HepG2 (cell line): ENCODE measurements around the gene EXOSC6. TPM values are rescaled to one million over a fixed set of nuclear protein-coding genes. Genes with fewer than 3 reads are reported as not detected.
A peak's percentile ranks its signal among the peaks of the same experiment; 100 is the strongest.

Experiments
- ATAC-seq: fragments of 200-7000 bp; cut with Tn5 transposase; 3 replicates; pipeline ENCODE4 v1.9.1; 2020; ENCODE audit warnings: mild to moderate bottlenecking, moderate library complexity
- BruUV-seq: library from RNA; stranded (reverse); fragments of 400-500 nt; replicated peaks from 2 replicates; lab custom pipeline; 2021; lab: Mats Ljungman, UMichigan
- CTCF ChIA-PET: fragments of 300-600 bp; formaldehyde crosslinking; extraction: SDS; loops from one replicate; lab custom pipeline; 2021; ENCODE audit warnings: low total read pairs, inconsistent platforms, low intra/inter-chr PET ratio; lab: Yijun Ruan, JAX
- POLR2A ChIA-PET: fragments of 350-600 bp; sonication (Branson Sonifier 250); formaldehyde crosslinking; loops from one replicate; lab custom pipeline; 2020; ENCODE audit warnings: antibody characterized with exemption, inconsistent platforms; lab: Yijun Ruan, JAX
- DNase-seq: peaks from one replicate; pipeline ENCODE4 v3.0.0-alpha.2; 2015; ENCODE audit warnings: low spot score
- FAIRE-seq: peaks from 3 replicates; lab custom pipeline; 2011; peaks lifted over from hg19 to GRCh38; lab: Jason Lieb, UNC
- H2AFZ ChIP-seq: one replicate; pipeline ENCODE4 v1.6.1; 2011; ENCODE audit warnings: low read length, inconsistent platforms
- H3K27ac ChIP-seq: fragments of 300-600 bp; 3 replicates; pipeline ENCODE4 v1.8.0; 2011; ENCODE audit warnings: mixed run types, mild to moderate bottlenecking, mixed read lengths, low read length, inconsistent platforms; ENCODE audit not compliant: insufficient read depth; ENCODE audit errors: extremely low read length
- H3K27me3 ChIP-seq, 2 experiments: fragments of 200-600 bp in 1 of 2; 2 replicates in 1 of 2; 3 replicates in 1 of 2; pipeline versions ENCODE4 v1.6.0 to v1.8.0; 2011; ENCODE audit warnings: low read length in 2 of 2, mild to moderate bottlenecking in 2 of 2, moderate library complexity in 2 of 2, inconsistent platforms in 1 of 2; ENCODE audit not compliant: insufficient read depth in 2 of 2, control insufficient read depth in 1 of 2
- H3K36me3 ChIP-seq, 2 experiments: fragments of 200-600 bp in 1 of 2; replicated peaks in 1 of 2; 2 replicates in 1 of 2; 3 replicates in 1 of 2; pipeline versions ENCODE4 v1.5.1 to v1.8.0; 2011; ENCODE audit warnings: low read length in 2 of 2, inconsistent platforms in 1 of 2; ENCODE audit not compliant: insufficient read depth in 2 of 2, control insufficient read depth in 1 of 2
- H3K4me1 ChIP-seq: 2 replicates; pipeline ENCODE4 v1.5.1; 2012; ENCODE audit warnings: low read length, inconsistent platforms; ENCODE audit not compliant: insufficient read depth
- H3K4me2 ChIP-seq: 2 replicates; pipeline ENCODE4 v1.6.0; 2011; ENCODE audit warnings: low read depth, low read length, inconsistent platforms
- H3K4me3 ChIP-seq, 3 experiments: fragments of 200-600 bp in 1 of 3; sonication (generic), shearing (Covaris generic) in 1 of 3; replicated peaks in 1 of 3; 2 replicates each; pipeline ENCODE4 v1.5.1; 2011 to 2016; ENCODE audit warnings: low read length in 3 of 3, inconsistent platforms in 2 of 3, low read depth in 2 of 3, mild to moderate bottlenecking in 2 of 3, control low read depth in 1 of 3, mixed read lengths in 1 of 3; ENCODE audit not compliant: insufficient read depth in 1 of 3
- H3K79me2 ChIP-seq: one replicate; pipeline ENCODE4 v1.6.1; 2011; ENCODE audit warnings: low read length, inconsistent platforms; ENCODE audit not compliant: insufficient read depth
- H3K9ac ChIP-seq: 2 replicates; pipeline ENCODE4 v1.6.0; 2011; ENCODE audit warnings: mild to moderate bottlenecking, low read depth, low read length, inconsistent platforms; ENCODE audit not compliant: insufficient read depth
- H3K9me3 ChIP-seq: 2 replicates; pipeline ENCODE4 v1.5.1; 2012; ENCODE audit warnings: mild to moderate bottlenecking, low read length
- H4K20me1 ChIP-seq: 2 replicates; pipeline ENCODE4 v1.6.0; 2011; ENCODE audit warnings: inconsistent platforms, mild to moderate bottlenecking, low read length, moderate library complexity; ENCODE audit not compliant: insufficient read depth
- ATAD3A ChIP-seq: sonication (generic); formaldehyde crosslinking; IDR thresholded peaks from 2 replicates; pipeline ENCODE4 v1.4.0; 2020; ENCODE audit warnings: missing genetic modification reagents
- GLI4 ChIP-seq: sonication (generic); formaldehyde crosslinking; IDR thresholded peaks from 2 replicates; pipeline ENCODE4 v1.5.1; 2020; ENCODE audit warnings: missing genetic modification reagents, mild to moderate bottlenecking, moderate library complexity, borderline replicate concordance
- MYPOP ChIP-seq: sonication (generic); formaldehyde crosslinking; IDR thresholded peaks from 2 replicates; pipeline ENCODE4 v1.8.1; 2023; ENCODE audit warnings: mild to moderate bottlenecking, moderate library complexity, missing genetic modification reagents
- POLR2AphosphoS5 ChIP-seq: IDR thresholded peaks from 2 replicates; pipeline ENCODE4 v1.6.1; 2012; ENCODE audit warnings: low read depth, low read length
- RBM22 ChIP-seq: fragments of 200-400 bp; formaldehyde crosslinking; optimal IDR thresholded peaks from 2 replicates; pipeline ENCODE3; 2017; ENCODE audit warnings: mild to moderate bottlenecking, low read length, moderate library complexity
- ZFP90 ChIP-seq: sonication (generic); formaldehyde crosslinking; IDR thresholded peaks from 2 replicates; pipeline ENCODE4 v1.8.0; 2022; ENCODE audit warnings: missing genetic modification reagents, mild to moderate bottlenecking, inconsistent platforms, borderline replicate concordance
- WGBS: methylation state at CpG from one replicate; pipeline ENCODE4 v1.1.6; 2017; ENCODE audit warnings: low lambda C conversion rate; 5-methylcytosine and 5-hydroxymethylcytosine counted together
- in situ Hi-C: cut with HindIII; loops from 2 replicates; pipeline ENCODE4 v1.10.0; 2017; ENCODE audit warnings: low pct_unique_long_range_greater_than_20kb; ENCODE audit not compliant: extremely low pct_ligation_motif_present
- intact Hi-C: fragments of 100-400 bp; cut with micrococcal nuclease; formaldehyde crosslinking; loops from one replicate; pipeline ENCODE4 v1.10.0; 2022; ENCODE audit not compliant: unreplicated experiment
- polyA plus RNA-seq, 8 experiments: library from polyadenylated mRNA; depleted of rRNA in 3 of 8; stranded (reverse) in 7 of 8; unstranded in 1 of 8; fragments of >200 nt; fragmentation: Illumina TruSeq in 4 of 8; extraction: Trizol in 4 of 8; gene quantifications; 2 replicates each; pipeline versions ENCODE4 v1.2.1 to v1.2.3, GENCODE V29; 2011 to 2016; ENCODE audit warnings: low read depth in 4 of 8, missing spikeins in 1 of 8, mixed read lengths in 1 of 8; ENCODE audit not compliant: insufficient read depth in 1 of 8
- total RNA-seq, 5 experiments: library from RNA; depleted of rRNA; stranded (reverse); fragments of >200 nt; fragmentation: Illumina TruSeq; extraction: Trizol; gene quantifications; 2 replicates each; pipeline ENCODE4 v1.2.3, GENCODE V29; 2016; ENCODE audit warnings: low read depth in 1 of 5
- TF ChIP-seq, protein P1 (sequence below): sonication (generic); formaldehyde crosslinking; IDR thresholded peaks from 2 replicates; pipeline ENCODE4 v1.5.0; 2020; ENCODE audit warnings: mild to moderate bottlenecking, missing genetic modification reagents
- TF ChIP-seq, protein P2 (sequence below): sonication (generic); formaldehyde crosslinking; IDR thresholded peaks from 2 replicates; pipeline ENCODE4 v1.4.0; 2020; ENCODE audit warnings: missing genetic modification reagents

The EXOSC6 gene
- total and polyA plus RNA-seq, 2 of the 13 experiments (the other 11 are each of a cell fraction or from before 2014, with no cell fraction given) = 13.1 to 39.9 TPM

GRCh38 chr16:70270176-70270575 is 18.4 kb upstream of the EXOSC6 start:
- TF ChIP-seq POLR2AphosphoS5 (0 out of 2 replicates have a peak, but pooled peaks have one; percentile 9), GLI4 (CRISPR knock-in tag) (no peak), ZFP90 (CRISPR knock-in tag) (no peak)
- TF ChIP-seq, protein P1, sequence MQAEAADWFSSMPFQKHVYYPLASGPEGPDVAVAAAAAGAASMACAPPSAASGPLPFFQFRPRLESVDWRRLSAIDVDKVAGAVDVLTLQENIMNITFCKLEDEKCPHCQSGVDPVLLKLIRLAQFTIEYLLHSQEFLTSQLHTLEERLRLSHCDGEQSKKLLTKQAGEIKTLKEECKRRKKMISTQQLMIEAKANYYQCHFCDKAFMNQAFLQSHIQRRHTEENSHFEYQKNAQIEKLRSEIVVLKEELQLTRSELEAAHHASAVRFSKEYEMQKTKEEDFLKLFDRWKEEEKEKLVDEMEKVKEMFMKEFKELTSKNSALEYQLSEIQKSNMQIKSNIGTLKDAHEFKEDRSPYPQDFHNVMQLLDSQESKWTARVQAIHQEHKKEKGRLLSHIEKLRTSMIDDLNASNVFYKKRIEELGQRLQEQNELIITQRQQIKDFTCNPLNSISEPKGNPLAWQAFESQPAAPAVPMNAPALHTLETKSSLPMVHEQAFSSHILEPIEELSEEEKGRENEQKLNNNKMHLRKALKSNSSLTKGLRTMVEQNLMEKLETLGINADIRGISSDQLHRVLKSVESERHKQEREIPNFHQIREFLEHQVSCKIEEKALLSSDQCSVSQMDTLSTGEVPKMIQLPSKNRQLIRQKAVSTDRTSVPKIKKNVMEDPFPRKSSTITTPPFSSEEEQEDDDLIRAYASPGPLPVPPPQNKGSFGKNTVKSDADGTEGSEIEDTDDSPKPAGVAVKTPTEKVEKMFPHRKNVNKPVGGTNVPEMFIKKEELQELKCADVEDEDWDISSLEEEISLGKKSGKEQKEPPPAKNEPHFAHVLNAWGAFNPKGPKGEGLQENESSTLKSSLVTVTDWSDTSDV = no peak
- TF ChIP-seq, all 625 proteins: peak for 1
- FAIRE-seq (no peak), ATAC-seq (no peak), DNase-seq (no peak)
- H3K9ac ChIP-seq = no peak overlapping the region
- H3K4me2 ChIP-seq = no peak overlapping the region
- intact Hi-C loops (no loop called here), in situ Hi-C loops (no loop called here)
- no peaks in the 10 kb centered on the region for H3K4me1 ChIP-seq
- no peak overlapping the region for H3K4me3 ChIP-seq
- H3K27ac ChIP-seq = no peak overlapping the region
- H3K9me3 ChIP-seq = no peaks in the 10 kb centered on the region
- no peak overlapping the region for H2AFZ ChIP-seq
- BruUV-seq = no TSS peak
- no peaks in the 10 kb centered on the region for H3K27me3 ChIP-seq
- WGBS = 90% methylated on average over 3 of the region's 3 CpGs
- H4K20me1 ChIP-seq = no peaks in the 10 kb centered on the region; the same call in 1 of the 2 replicates
- POLR2A ChIA-PET = no interaction called here
- CTCF ChIA-PET = no interaction called here
- H3K36me3 ChIP-seq = peaks cover 45 to 84% of the 10 kb centered on the region in 2 experiments
- no peaks in the 10 kb centered on the region for H3K79me2 ChIP-seq

- POLR2A ChIA-PET = no interaction called here
- in situ Hi-C loops = no loop called here
- no peak for DNase-seq
- peak; percentile 47 for TF ChIP-seq RBM22
- TF ChIP-seq ATAD3A = no peak
- TF ChIP-seq, protein P2, sequence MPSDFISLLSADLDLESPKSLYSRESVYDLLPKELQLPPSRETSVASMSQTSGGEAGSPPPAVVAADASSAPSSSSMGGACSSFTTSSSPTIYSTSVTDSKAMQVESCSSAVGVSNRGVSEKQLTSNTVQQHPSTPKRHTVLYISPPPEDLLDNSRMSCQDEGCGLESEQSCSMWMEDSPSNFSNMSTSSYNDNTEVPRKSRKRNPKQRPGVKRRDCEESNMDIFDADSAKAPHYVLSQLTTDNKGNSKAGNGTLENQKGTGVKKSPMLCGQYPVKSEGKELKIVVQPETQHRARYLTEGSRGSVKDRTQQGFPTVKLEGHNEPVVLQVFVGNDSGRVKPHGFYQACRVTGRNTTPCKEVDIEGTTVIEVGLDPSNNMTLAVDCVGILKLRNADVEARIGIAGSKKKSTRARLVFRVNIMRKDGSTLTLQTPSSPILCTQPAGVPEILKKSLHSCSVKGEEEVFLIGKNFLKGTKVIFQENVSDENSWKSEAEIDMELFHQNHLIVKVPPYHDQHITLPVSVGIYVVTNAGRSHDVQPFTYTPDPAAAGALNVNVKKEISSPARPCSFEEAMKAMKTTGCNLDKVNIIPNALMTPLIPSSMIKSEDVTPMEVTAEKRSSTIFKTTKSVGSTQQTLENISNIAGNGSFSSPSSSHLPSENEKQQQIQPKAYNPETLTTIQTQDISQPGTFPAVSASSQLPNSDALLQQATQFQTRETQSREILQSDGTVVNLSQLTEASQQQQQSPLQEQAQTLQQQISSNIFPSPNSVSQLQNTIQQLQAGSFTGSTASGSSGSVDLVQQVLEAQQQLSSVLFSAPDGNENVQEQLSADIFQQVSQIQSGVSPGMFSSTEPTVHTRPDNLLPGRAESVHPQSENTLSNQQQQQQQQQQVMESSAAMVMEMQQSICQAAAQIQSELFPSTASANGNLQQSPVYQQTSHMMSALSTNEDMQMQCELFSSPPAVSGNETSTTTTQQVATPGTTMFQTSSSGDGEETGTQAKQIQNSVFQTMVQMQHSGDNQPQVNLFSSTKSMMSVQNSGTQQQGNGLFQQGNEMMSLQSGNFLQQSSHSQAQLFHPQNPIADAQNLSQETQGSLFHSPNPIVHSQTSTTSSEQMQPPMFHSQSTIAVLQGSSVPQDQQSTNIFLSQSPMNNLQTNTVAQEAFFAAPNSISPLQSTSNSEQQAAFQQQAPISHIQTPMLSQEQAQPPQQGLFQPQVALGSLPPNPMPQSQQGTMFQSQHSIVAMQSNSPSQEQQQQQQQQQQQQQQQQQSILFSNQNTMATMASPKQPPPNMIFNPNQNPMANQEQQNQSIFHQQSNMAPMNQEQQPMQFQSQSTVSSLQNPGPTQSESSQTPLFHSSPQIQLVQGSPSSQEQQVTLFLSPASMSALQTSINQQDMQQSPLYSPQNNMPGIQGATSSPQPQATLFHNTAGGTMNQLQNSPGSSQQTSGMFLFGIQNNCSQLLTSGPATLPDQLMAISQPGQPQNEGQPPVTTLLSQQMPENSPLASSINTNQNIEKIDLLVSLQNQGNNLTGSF (CRISPR knock-in tag) = no peak
- TF ChIP-seq MYPOP = no peak
These were observed 17.7 kb upstream of the EXOSC6 start for GRCh38 chr16:70269471-70269870.

More at GRCh38 chr16:70269471-70269870, 17.7 kb upstream of the EXOSC6 start:
- intact Hi-C loops = no loop called here
- peaks cover 49 to 86% of the 10 kb centered on the region in 2 experiments for H3K36me3 ChIP-seq
- H3K27ac ChIP-seq = no peak overlapping the region
- no peaks in the 10 kb centered on the region for H3K9me3 ChIP-seq
- WGBS = over 99% methylated on average over 8 of the region's 12 CpGs
- H3K4me3 ChIP-seq = no peak overlapping the region
- no peaks in the 10 kb centered on the region for H3K4me1 ChIP-seq
- no peaks in the 10 kb centered on the region for H3K79me2 ChIP-seq
- H4K20me1 ChIP-seq = no peaks in the 10 kb centered on the region; the same call in 1 of the 2 replicates
- CTCF ChIA-PET = no interaction called here
- BruUV-seq = no TSS peak
- H2AFZ ChIP-seq = no peak overlapping the region
- FAIRE-seq (no peak), ATAC-seq (no peak; the same call in 2 of the 3 replicates)
- no peak overlapping the region for H3K9ac ChIP-seq
- no peak overlapping the region for H3K4me2 ChIP-seq
- H3K27me3 ChIP-seq = no peaks in the 10 kb centered on the region
